Epithelial cell of umbilical artery (primary cell): Measurements from ENCODE around the gene PFN4. TPM values are rescaled to one million over a fixed set of nuclear protein-coding genes. Genes with fewer than 3 reads are reported as not detected.

ENCODE experiments used
- total RNA-seq: library from RNA; depleted of rRNA; stranded (reverse); fragments of >200 nt; gene quantifications from 2 replicates; pipeline ENCODE4 v1.2.3, GENCODE V29; 2014

Gene PFN4, protein sequence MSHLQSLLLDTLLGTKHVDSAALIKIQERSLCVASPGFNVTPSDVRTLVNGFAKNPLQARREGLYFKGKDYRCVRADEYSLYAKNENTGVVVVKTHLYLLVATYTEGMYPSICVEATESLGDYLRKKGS
- 0.30 TPM in 1 of 2 replicates, not detected in the other for total RNA-seq

DNA sequence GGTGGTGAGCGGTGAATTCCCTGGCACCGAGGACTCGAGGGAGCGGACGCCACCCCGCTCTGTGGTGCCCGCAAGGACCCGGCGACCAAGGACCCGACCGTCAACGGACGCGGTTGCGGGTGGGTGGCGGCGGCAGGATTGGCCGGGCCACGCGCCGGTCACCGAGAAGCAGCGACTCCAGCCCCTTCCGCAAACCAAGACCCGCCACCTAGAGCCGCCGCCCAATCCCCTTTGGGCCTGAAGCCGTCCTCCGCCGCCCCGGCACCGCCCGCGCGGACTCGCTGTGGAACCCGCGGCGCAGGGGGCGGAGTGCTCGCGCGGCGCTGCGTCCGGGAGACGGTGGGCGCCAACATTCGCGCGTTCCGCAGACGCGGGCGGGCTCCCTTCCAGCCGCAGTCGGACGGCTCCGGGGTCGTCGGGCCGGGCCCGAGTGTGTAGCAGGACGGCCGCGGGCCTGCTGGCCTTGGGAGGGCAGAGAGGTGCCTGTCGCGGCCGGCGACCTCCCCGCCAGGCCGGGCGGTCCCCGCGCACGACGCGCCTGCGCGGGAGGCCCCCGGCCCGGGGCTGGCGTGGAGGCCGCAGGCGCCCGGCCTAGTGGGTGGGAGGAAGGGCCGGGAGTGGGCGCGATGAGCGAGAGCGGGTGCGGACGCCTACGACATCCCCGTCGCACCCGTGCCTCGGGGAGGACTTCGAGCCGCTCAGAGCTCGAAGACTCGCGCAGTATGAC is at the start of gene PFN4, which contains the start of gene FAM228B:
PFN4 (minus strand) TSS at position 140 of the 727 bp plus-strand sequence. CDS start 799 bp downstream, outside the sequence.
FAM228B (plus strand) TSS at position 275 of the 727 bp plus-strand sequence. CDS start 893 bp downstream, outside the sequence.

DNA sequence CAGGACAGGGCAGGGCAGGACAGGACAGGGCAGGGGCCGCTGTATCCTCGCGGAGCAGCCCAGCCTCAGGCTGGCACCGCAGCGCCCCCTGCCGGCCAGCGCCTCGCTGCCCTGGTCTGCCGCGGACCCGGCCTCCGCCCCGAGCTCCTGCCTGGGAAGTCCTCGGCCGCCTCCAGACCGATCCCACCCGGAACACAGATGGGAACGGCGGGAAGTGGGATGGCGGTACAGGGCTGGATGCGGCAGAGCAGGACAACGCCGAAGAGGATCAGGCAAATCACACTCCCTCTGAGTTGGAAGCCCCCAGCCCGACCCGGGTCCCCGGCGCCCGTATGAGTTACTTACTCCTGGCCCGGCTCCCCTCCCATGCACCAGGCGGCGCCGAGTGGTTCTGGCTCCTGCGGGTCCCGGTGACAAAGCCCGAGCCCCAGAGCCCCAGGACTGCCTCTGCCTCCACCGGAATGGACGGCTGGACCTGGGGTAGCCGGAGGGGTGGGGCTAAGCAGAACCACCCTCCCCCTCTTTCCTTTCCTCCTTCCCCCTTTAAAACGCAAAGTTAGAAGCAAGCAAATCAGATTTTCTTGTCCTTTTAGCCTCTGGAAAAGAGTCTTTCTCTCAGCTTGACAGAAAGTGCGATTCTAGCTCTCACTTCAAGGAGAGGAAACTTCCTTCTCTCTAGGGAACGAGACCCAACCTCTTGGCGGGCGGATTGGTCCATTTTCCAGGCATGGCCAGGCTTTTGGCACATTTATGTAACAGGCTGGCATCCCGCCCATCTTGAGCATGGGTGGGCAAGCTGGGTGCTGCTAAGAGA is 38.5 kb downstream of the PFN4 start, which contains the start of gene TP53I3:
TP53I3 (minus strand) TSS at position 449 of the 814 bp plus-strand sequence. CDS start 508 bp downstream, outside the sequence.

DNA sequence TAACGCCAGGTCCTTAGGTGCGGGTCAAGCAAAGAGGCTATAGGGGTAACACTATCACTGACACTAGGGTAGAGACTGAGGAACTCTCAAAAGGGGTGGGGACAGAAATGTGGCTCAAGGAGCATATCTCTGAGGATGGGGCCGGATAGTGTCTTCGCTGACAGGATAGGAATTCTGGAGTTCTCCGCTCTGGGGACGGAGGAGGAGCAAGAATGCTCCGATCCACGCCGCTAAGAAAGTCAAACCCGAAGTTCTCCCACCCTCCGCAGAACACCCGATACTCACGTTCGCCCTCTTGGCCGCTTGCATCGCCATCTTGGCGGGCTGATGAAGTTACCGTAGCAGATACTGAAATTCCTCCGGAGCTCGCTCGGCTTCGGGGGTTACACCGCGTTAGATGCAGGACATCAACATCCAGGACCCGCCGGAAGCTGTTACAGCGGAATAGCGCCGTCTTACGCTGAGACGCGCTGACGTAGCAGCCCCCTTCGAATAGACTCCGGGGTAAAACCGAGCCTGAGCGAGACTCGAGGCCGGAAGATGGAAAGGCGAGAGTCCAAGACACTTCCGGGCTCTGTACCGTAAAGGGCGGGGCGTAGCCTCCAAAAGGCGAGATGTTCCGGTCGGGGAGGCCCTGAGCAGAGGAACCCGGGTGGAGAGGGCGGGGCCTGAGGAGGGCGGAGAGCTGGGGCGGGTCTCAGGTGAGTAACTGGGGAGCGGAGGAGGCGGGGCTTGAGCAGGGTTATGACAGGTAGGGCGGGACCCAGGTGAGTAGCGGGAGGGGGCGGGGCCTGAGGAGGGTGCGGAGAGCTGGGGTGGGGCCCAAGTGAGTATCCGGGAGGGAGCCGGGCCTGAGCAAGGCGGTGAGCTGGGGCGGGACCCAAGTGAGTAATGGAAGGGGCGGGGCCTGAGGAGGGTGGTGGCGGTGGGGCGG is 47.0 kb downstream of the PFN4 start, which contains the start of gene SF3B6:
SF3B6 (minus strand) TSS at position 412 of the 934 bp plus-strand sequence; CDS start at position 315, 97 bp downstream.

Other genes starting within 250 kb of the PFN4 start
- gene ATAD2B, start 196.2 kb downstream of the PFN4 start, total RNA-seq = 10.1 and 13.7 TPM in 2 replicates
- 9.4 and 9.9 TPM in 2 replicates for gene UBXN2A, start 182.9 kb downstream of the PFN4 start, total RNA-seq
- gene MFSD2B, start 113.2 kb downstream of the PFN4 start, total RNA-seq = under 0.01 and 0.61 TPM in 2 replicates
- 12.0 and 19.0 TPM in 2 replicates for gene WDCP, start 75.9 kb downstream of the PFN4 start, total RNA-seq
- 22.0 and 23.1 TPM in 2 replicates for gene FKBP1B, start 73.6 kb downstream of the PFN4 start, total RNA-seq
- gene SF3B6, start 47.0 kb downstream of the PFN4 start, total RNA-seq = 226 and 244 TPM in 2 replicates
- gene TP53I3, start 38.5 kb downstream of the PFN4 start, total RNA-seq = 83.1 and 94.5 TPM in 2 replicates
- gene FAM228B, start 135 bp upstream of the PFN4 start, total RNA-seq = 3.6 and 5.2 TPM in 2 replicates
- gene FAM228A, start 51.7 kb upstream of the PFN4 start, total RNA-seq = not detected in 2 replicates
- 40.6 and 55.6 TPM in 2 replicates for gene ITSN2, start 237.2 kb upstream of the PFN4 start, total RNA-seq